ENCODE results near the gene C14orf132. TPM values are rescaled to one million over a fixed set of nuclear protein-coding genes. Genes with fewer than 3 reads are reported as not detected.

C14orf132 gene
- polyA plus RNA-seq, 3 donors: not detected

DNA sequence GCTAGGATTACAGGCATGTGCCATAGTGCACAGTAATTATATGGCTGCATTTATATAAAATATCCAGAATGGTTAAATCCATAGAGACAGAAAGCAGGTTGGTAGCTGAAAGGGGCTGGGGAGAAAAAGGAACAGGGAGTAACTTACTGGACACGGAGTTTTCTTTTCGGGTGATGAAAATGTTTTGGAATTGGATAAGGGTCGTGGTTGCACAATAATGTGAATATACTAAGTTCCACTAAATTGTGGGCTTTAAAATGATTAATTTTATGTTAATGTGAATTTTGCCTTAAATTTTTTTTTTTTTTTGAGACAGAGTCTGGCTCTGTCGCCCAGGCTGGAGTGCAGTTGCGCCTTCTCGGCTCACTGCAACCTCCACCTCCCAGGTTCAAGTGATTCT lies 95.3 kb downstream of the C14orf132 start:
- H3K9me3 Mint-ChIP-seq: peaks cover 3 to 11% (median 7%) of the 10 kb centered on the region in 7 donors
- Histone ChIP-seq H3K27me3 (ENCODE audit: control insufficient read depth in 2 of 2, insufficient read depth in 2 of 2, low read length in 2 of 2) (no peaks in the 10 kb centered on the region), H4K20me1 (ENCODE audit: insufficient read depth, low read length) (no peaks in the 10 kb centered on the region), H3K9me3 (replicated peaks in 1 of 2; ENCODE audit: control insufficient read depth in 1 of 2, insufficient read depth in 1 of 2, low read length in 2 of 2) (peaks cover 0 to 3% of the 10 kb centered on the region in 2 donors), H2AFZ (ENCODE audit: insufficient read depth, low read depth, low read length, poor library complexity, severe bottlenecking) (no peak overlapping the region), H3K4me3 (replicated peaks in 1 of 3; ENCODE audit: low read depth in 2 of 3, low read length in 3 of 3) (no peak overlapping the region), H3K27ac (ENCODE audit: low read depth in 1 of 2, low read length in 2 of 2) (no peak overlapping the region), H3K9ac (ENCODE audit: insufficient read depth, low read length, poor library complexity, severe bottlenecking) (no peak overlapping the region), H3K4me1 (ENCODE audit: control insufficient read depth in 1 of 2, insufficient read depth in 2 of 2, low read length in 2 of 2) (no peaks in the 10 kb centered on the region), H3K4me2 (replicated peaks; ENCODE audit: extremely low read depth, low read length, poor library complexity, severe bottlenecking) (no peak overlapping the region), H3K79me2 (ENCODE audit: insufficient read depth, low read length) (no peaks in the 10 kb centered on the region), H3K36me3 (replicated peaks in 1 of 2; ENCODE audit: control insufficient read depth in 1 of 2, insufficient read depth in 2 of 2, low read length in 2 of 2) (no peaks in the 10 kb centered on the region)
- intact Hi-C loops (cut with micrococcal nuclease): no loop called here
- no peak overlapping the region for H3K27ac Mint-ChIP-seq
- H3K4me1 Mint-ChIP-seq: no peaks in the 10 kb centered on the region
- TF ChIP-seq, protein P1, sequence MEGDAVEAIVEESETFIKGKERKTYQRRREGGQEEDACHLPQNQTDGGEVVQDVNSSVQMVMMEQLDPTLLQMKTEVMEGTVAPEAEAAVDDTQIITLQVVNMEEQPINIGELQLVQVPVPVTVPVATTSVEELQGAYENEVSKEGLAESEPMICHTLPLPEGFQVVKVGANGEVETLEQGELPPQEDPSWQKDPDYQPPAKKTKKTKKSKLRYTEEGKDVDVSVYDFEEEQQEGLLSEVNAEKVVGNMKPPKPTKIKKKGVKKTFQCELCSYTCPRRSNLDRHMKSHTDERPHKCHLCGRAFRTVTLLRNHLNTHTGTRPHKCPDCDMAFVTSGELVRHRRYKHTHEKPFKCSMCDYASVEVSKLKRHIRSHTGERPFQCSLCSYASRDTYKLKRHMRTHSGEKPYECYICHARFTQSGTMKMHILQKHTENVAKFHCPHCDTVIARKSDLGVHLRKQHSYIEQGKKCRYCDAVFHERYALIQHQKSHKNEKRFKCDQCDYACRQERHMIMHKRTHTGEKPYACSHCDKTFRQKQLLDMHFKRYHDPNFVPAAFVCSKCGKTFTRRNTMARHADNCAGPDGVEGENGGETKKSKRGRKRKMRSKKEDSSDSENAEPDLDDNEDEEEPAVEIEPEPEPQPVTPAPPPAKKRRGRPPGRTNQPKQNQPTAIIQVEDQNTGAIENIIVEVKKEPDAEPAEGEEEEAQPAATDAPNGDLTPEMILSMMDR (IDR thresholded peaks at IDR 0.05): no peak
- no peak for DNase-seq
- WGBS (ENCODE audit: insufficient coverage): 94% methylated on average over 3 of the region's 6 CpGs
- H3K36me3 Mint-ChIP-seq: no peaks in the 10 kb centered on the region
- peaks cover 0 to 3% (median 3%) of the 10 kb centered on the region in 3 donors for H3K27me3 Mint-ChIP-seq (ENCODE audit: low read depth in 3 of 3)
- H3K4me3 Mint-ChIP-seq: no peak overlapping the region

DNA sequence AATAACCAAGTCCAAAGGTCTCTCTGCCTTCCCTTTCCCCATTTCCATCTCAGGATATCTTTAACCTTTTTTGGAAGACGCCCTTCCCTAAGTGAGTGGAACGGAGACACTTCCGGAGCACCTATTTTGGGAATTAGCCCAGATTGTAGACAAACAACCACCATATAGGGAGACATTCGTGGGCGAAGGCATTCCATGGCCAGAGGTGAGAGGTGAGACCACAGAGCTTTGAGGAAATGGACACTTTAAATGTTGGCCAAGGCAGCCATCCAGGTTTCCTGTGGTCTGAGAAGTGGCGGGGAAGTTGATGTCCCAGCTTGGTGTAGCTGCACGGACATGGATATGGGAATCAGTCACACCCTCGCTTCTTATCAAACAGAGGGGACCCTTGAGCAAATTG lies 96.1 kb downstream of the C14orf132 start:
- H3K36me3 Mint-ChIP-seq: no peaks in the 10 kb centered on the region
- no peaks in the 10 kb centered on the region for H3K4me1 Mint-ChIP-seq
- H3K79me2 ChIP-seq (ENCODE audit: insufficient read depth, low read length): no peaks in the 10 kb centered on the region
- no peak overlapping the region for H3K4me3 Mint-ChIP-seq
- H2AFZ ChIP-seq (ENCODE audit: insufficient read depth, low read depth, low read length, poor library complexity, severe bottlenecking): no peak overlapping the region
- TF ChIP-seq, protein P1 (IDR thresholded peaks at IDR 0.05): no peak
- H3K27me3 Mint-ChIP-seq (ENCODE audit: low read depth in 3 of 3): peaks cover 0 to 3% (median 3%) of the 10 kb centered on the region in 3 donors
- no peaks in the 10 kb centered on the region for H4K20me1 ChIP-seq (ENCODE audit: insufficient read depth, low read length)
- 33% methylated on average over 3 of the region's 8 CpGs for WGBS (ENCODE audit: insufficient coverage)
- DNase-seq: no peak
- H3K27ac Mint-ChIP-seq: no peak overlapping the region
- intact Hi-C loops (cut with micrococcal nuclease): no loop called here
- no peaks in the 10 kb centered on the region for H3K4me1 ChIP-seq (ENCODE audit: control insufficient read depth in 1 of 2, insufficient read depth in 2 of 2, low read length in 2 of 2)
- peaks cover 3 to 11% (median 7%) of the 10 kb centered on the region in 7 donors for H3K9me3 Mint-ChIP-seq
- no peaks in the 10 kb centered on the region for H3K27me3 ChIP-seq (ENCODE audit: control insufficient read depth in 2 of 2, insufficient read depth in 2 of 2, low read length in 2 of 2)
- no peaks in the 10 kb centered on the region for H3K36me3 ChIP-seq (replicated peaks in 1 of 2; ENCODE audit: control insufficient read depth in 1 of 2, insufficient read depth in 2 of 2, low read length in 2 of 2)
- H3K9me3 ChIP-seq (replicated peaks in 1 of 2; ENCODE audit: control insufficient read depth in 1 of 2, insufficient read depth in 1 of 2, low read length in 2 of 2): peaks cover 0 to 3% of the 10 kb centered on the region in 2 donors
- no peak overlapping the region for H3K4me3 ChIP-seq (replicated peaks in 1 of 3; ENCODE audit: low read depth in 2 of 3, low read length in 3 of 3)
- H3K27ac ChIP-seq (ENCODE audit: low read depth in 1 of 2, low read length in 2 of 2): no peak overlapping the region
- H3K9ac ChIP-seq (ENCODE audit: insufficient read depth, low read length, poor library complexity, severe bottlenecking): no peak overlapping the region
- H3K4me2 ChIP-seq (replicated peaks; ENCODE audit: extremely low read depth, low read length, poor library complexity, severe bottlenecking): no peak overlapping the region
